Upper lobe of left lung (tissue), 6 donors: Measurements from ENCODE around the gene PCMTD2. TPM values are rescaled to one million over a fixed set of nuclear protein-coding genes. Genes with fewer than 3 reads are reported as not detected.

Experiments
- ATAC-seq, 2 donors: fragments of 200-7000 bp; cut with Tn5 transposase; one replicate each; pipeline ENCODE4 v1.9.1; 2022; ENCODE audit warnings: mild to moderate bottlenecking in 2 of 2, moderate library complexity in 2 of 2; ENCODE audit not compliant: low FRiP score in 2 of 2
- DNase-seq, 2 donors: peaks; one replicate each; pipeline ENCODE4 v3.0.0-alpha.2; 2019 to 2020
- H3K27ac ChIP-seq, 4 donors: fragments of 200-600 bp; sonication (generic); one replicate each; pipeline ENCODE4 v1.5.1; 2016 to 2019
- H3K27me3 ChIP-seq, 4 donors: fragments of 200-600 bp; sonication (generic); one replicate each; pipeline ENCODE4 v1.5.1; 2017 to 2019
- H3K36me3 ChIP-seq, 4 donors: fragments of 200-600 bp; sonication (generic); one replicate each; pipeline ENCODE4 v1.5.1; 2016 to 2019
- H3K4me1 ChIP-seq, 4 donors: fragments of 200-600 bp; sonication (generic); one replicate each; pipeline ENCODE4 v1.5.1; 2018 to 2019
- H3K4me3 ChIP-seq, 4 donors: fragments of 200-600 bp; sonication (generic); one replicate each; pipeline ENCODE4 v1.5.1; 2017 to 2019; ENCODE audit warnings: mild to moderate bottlenecking in 2 of 4, moderate library complexity in 1 of 4
- H3K9me3 ChIP-seq, 4 donors: fragments of 200-600 bp; sonication (generic); one replicate each; pipeline ENCODE4 v1.5.1; 2018 to 2019
- CTCF ChIP-seq, 6 experiments: fragments of 450-650 bp in 4 of 6; fragments of 200-600 bp in 2 of 6; sonication (generic) in 2 of 6; IDR thresholded peaks; one replicate each; pipeline ENCODE4 v1.5.1; 2016 to 2019; ENCODE audit warnings: antibody characterized with exemption in 6 of 6
- EP300 ChIP-seq, 4 donors: sonication (generic); formaldehyde crosslinking; IDR thresholded peaks; one replicate each; pipeline ENCODE4 v1.5.1; 2017; ENCODE audit warnings: antibody characterized with exemption in 4 of 4, control low read depth in 2 of 4
- POLR2A ChIP-seq, 4 donors: fragments of 450-650 bp; IDR thresholded peaks; one replicate each; pipeline ENCODE4 v1.5.1; 2016 to 2017; ENCODE audit warnings: antibody characterized with exemption in 4 of 4, mild to moderate bottlenecking in 2 of 4
- POLR2AphosphoS5 ChIP-seq, 2 donors: sonication (generic); formaldehyde crosslinking; IDR thresholded peaks; one replicate each; pipeline ENCODE4 v1.5.1; 2017; ENCODE audit warnings: antibody characterized with exemption in 2 of 2
- WGBS, 2 donors: methylation state at CpG; one replicate each; pipeline ENCODE4 v1.1.5; 2017 to 2018; 5-methylcytosine and 5-hydroxymethylcytosine counted together
- total RNA-seq, 6 donors: library from RNA; depleted of rRNA in 4 of 6; stranded (reverse); fragments of >200 nt in 4 of 6; gene quantifications; one replicate each; pipeline versions ENCODE4 v1.1.0 to v1.2.1, GENCODE V29; 2016 to 2021
- donor health status: DM: no; HTN: no; CAD: no; lungs with moderate emphysema.
- donor health status: DM: no; HTN: yes; CAD: no; lungs with severe emphysema.

Gene PCMTD2
- total RNA-seq: 10 to 100 TPM; 37.4 to 95.3 (median 44.4) TPM

DNA sequence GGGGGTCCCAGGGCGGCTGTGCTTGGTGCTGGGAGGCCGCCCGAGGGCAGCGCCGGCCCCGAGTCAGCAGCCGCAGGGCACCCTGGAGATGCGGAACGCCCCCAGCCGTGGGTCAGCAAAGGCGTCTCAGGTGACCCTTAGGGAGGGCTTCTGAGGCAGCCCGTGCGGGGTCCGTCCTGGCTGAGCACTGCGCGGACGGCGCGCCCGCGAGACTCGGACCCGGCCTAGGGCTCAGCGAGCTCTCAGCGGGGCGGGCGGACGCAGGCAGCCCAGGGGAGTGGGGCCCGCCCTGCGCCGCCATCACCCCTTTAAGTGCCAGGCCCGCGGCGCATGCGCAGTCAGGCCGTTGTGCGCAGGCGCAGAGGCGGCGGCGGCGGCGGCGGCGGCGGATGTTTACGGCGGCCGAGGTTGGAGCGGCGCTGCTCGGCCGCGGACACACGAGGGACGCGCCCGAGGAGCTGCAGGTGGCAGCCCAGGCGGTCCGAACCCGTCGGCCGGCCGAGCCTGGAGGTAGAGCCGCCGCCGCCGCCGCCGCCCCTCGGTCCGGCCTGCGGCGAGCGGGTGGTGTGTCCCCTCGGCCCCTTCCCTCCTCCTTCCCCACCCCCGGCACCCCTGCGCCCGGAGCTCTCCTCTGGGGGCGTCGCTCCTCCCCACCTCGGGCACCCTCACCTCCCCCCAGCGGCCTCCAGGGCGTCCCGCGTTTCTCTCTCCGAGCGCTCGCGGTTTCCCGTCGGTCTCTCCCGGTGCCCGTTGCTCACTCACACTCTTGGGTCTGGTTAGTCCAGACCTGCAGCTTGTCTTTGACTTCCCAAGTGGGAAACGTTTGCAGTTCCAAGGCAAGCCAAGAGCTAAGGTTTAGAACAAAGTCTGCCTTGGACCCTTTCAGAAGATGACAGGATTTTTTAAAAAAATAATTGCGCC is at the start of gene PCMTD2:
Gene PCMTD2 (plus strand): TSS at position 388 of the 921 bp plus-strand sequence. CDS start 4,218 bp downstream, outside the sequence.
- Histone ChIP-seq H3K27ac (peak within 1 kb of the TSS; percentile 87 to 93 (median 90)), H3K36me3 (no peaks in the 10 kb centered on the region), H3K27me3 (no peaks in the 10 kb centered on the region), H3K4me3 (peak within 1 kb of the TSS; percentile 90 to 99 (median 98)), H3K4me1 (peaks cover 18 to 40% (median 27%) of the 10 kb centered on the region in 4 donors), H3K9me3 (no peaks in the 10 kb centered on the region)
- TF ChIP-seq CTCF (IDR thresholded peaks at IDR 0.05): peak in 1 of 6 experiments; percentile 34
- peak in 2 of 4 donors; percentile 28 to 88 for TF ChIP-seq POLR2A (IDR thresholded peaks at IDR 0.05)
- TF ChIP-seq EP300 (IDR thresholded peaks at IDR 0.05): no peak
- TF ChIP-seq POLR2AphosphoS5 (IDR thresholded peaks at IDR 0.05): peak in 1 of 2 donors; percentile 89
- peak; percentile 82 to 97 for DNase-seq
- WGBS, 2 donors: 0% methylated on average over 14 to 51 of the region's 96 CpGs
- peak; percentile 85 to 97 for ATAC-seq

DNA sequence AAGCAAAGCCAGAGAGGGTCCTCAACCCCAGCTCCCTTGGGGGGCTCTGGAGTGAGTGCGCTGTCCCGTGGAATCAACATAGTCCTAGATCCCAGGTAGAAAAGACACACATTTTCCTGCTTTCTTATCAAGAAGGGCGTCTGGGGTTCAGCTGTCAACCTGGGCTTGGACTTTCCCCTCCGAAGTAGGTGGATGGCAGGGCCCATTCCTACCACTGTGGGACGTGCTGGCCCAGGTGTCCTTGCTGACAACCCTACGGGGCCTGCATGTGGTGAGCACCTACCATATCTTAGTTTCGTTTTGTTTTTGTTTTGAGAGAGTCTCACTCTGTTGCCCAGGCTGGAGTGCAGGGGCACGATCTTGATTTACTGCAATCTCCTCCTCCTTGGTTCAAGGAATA is 48.9 kb upstream of the PCMTD2 start:
- ATAC-seq (no peak), DNase-seq (no peak)
- TF ChIP-seq CTCF (IDR thresholded peaks at IDR 0.05) (no peak), POLR2AphosphoS5 (IDR thresholded peaks at IDR 0.05) (no peak), EP300 (IDR thresholded peaks at IDR 0.05) (no peak), POLR2A (IDR thresholded peaks at IDR 0.05) (no peak)
- Histone ChIP-seq H3K27me3 (no peaks in the 10 kb centered on the region), H3K27ac (no peak overlapping the region), H3K4me1 (peaks cover 0 to 5% (median under 1%) of the 10 kb centered on the region in 4 donors), H3K9me3 (no peaks in the 10 kb centered on the region), H3K4me3 (no peak overlapping the region), H3K36me3 (no peaks in the 10 kb centered on the region)
- 90 to 95% methylated on average over 6 to 8 of the region's 8 CpGs for WGBS, 2 donors

- WGBS, 2 donors: 84 to 87% methylated on average over 22 to 25 of the region's 25 CpGs
- H3K36me3 ChIP-seq: no peaks in the 10 kb centered on the region
- peaks cover 2 to 14% (median 9%) of the 10 kb centered on the region in 4 donors for H3K4me1 ChIP-seq
- no peaks in the 10 kb centered on the region for H3K9me3 ChIP-seq
- TF ChIP-seq EP300 (IDR thresholded peaks at IDR 0.05) (no peak), CTCF (IDR thresholded peaks at IDR 0.05) (no peak), POLR2AphosphoS5 (IDR thresholded peaks at IDR 0.05) (no peak)
- H3K4me3 ChIP-seq: no peak overlapping the region
- no peak overlapping the region for H3K27ac ChIP-seq
- no peaks in the 10 kb centered on the region for H3K27me3 ChIP-seq
- DNase-seq (peak in 1 of 2 donors; percentile 65), ATAC-seq (no peak)
These were observed 47.6 kb upstream of the PCMTD2 start for GRCh38 chr20:64207641-64208590.

DNA sequence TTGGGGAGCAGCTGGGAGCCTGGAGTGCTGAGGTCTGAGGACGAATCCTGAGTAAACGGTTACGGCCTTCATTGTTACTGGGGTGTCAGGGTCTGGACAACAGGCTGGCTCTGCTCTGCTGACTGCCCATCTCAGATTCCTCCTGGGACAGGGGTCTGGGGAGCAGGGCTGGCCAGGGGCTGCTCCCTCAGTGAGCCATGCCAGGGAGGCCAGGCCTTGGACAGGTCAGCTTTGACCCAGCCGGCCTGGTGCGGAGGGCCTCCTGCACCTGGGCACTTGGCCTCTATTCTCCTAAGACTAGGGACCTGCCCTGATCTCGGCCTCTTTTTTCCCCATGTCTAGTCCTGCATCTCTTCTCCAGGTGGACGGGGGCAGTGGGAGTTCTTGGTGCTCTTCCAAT is 46.4 kb upstream of the PCMTD2 start:
- peaks cover 7 to 21% (median 12%) of the 10 kb centered on the region in 4 donors for H3K4me1 ChIP-seq
- no peak overlapping the region for H3K27ac ChIP-seq
- TF ChIP-seq CTCF (IDR thresholded peaks at IDR 0.05): no peak
- TF ChIP-seq POLR2AphosphoS5 (IDR thresholded peaks at IDR 0.05): no peak
- TF ChIP-seq POLR2A (IDR thresholded peaks at IDR 0.05): no peak
- no peak for TF ChIP-seq EP300 (IDR thresholded peaks at IDR 0.05)
- WGBS, 2 donors: 87 to 88% methylated on average over 5 to 7 of the region's 7 CpGs
- no peak for ATAC-seq
- no peaks in the 10 kb centered on the region for H3K36me3 ChIP-seq
- DNase-seq: peak in 1 of 2 donors; percentile 58
- no peaks in the 10 kb centered on the region for H3K27me3 ChIP-seq
- no peaks in the 10 kb centered on the region for H3K9me3 ChIP-seq
- H3K4me3 ChIP-seq: no peak overlapping the region
